GM12878 (cell line): ENCODE results near the gene FADS1. TPM values are rescaled to one million over a fixed set of nuclear protein-coding genes. Genes with fewer than 3 reads are reported as not detected.

ENCODE experiments used
- ATAC-seq: fragments of 200-7000 bp; cut with Tn5 transposase; 3 replicates; pipeline ENCODE4 v1.9.1; 2020; ENCODE audit warnings: mild to moderate bottlenecking, moderate library complexity
- BruUV-seq: library from RNA; stranded (reverse); fragments of 400-500 nt; replicated peaks from 2 replicates; lab custom pipeline; 2021; lab: Mats Ljungman, UMichigan
- CTCF ChIA-PET: fragments of 300-600 bp; sonication (Branson Sonifier 250); formaldehyde crosslinking; extraction: SDS; loops from one replicate; lab custom pipeline; 2021; ENCODE audit warnings: inconsistent platforms; lab: Yijun Ruan, JAX
- POLR2A ChIA-PET: fragments of 350-600 bp; formaldehyde crosslinking; extraction: SDS; loops from one replicate; lab custom pipeline; 2021; ENCODE audit warnings: inconsistent platforms; lab: Charles Lee
- RAD21 ChIA-PET: fragments of 300-600 bp; sonication (Branson Sonifier 250); formaldehyde crosslinking; loops from one replicate; lab custom pipeline; 2023; ENCODE audit warnings: antibody characterized with exemption; ENCODE audit not compliant: unreplicated experiment; lab: Charles Lee
- SMC1A ChIA-PET: fragments of 300-600 bp; sonication (Branson Sonifier 250); formaldehyde crosslinking; loops from one replicate; lab custom pipeline; 2023; ENCODE audit not compliant: unreplicated experiment, uncharacterized antibody; lab: Charles Lee
- DNase-seq: peaks from one replicate; pipeline ENCODE4 v3.0.0-alpha.2; 2011; ENCODE audit warnings: low read depth, low spot score
- FAIRE-seq: peaks from 3 replicates; lab custom pipeline; 2011; peaks lifted over from hg19 to GRCh38; lab: Jason Lieb, UNC
- H2AFZ ChIP-seq: 2 replicates; pipeline ENCODE4 v1.6.0; 2011; ENCODE audit warnings: low read depth, low read length, control low read depth; ENCODE audit not compliant: control insufficient read depth
- H3K27ac ChIP-seq: 2 replicates; pipeline ENCODE4 v1.5.1; 2011; ENCODE audit warnings: control low read depth; ENCODE audit not compliant: control insufficient read depth, insufficient read depth
- H3K27me3 ChIP-seq, 2 experiments: replicated peaks in 1 of 2; 2 replicates each; pipeline versions ENCODE4 v1.6.0 to v1.6.1; 2011; ENCODE audit warnings: low read length in 1 of 2; ENCODE audit not compliant: control insufficient read depth in 2 of 2, insufficient read depth in 2 of 2
- H3K36me3 ChIP-seq, 2 experiments: 2 replicates each; pipeline ENCODE4 v1.5.1; 2011; ENCODE audit warnings: low read length in 1 of 2; ENCODE audit not compliant: control insufficient read depth in 2 of 2, insufficient read depth in 2 of 2
- H3K4me1 ChIP-seq: 2 replicates; pipeline ENCODE4 v1.6.1; 2011; ENCODE audit warnings: mild to moderate bottlenecking, low read length, moderate library complexity, mixed read lengths; ENCODE audit not compliant: control insufficient read depth, insufficient read depth
- H3K4me2 ChIP-seq: 2 replicates; pipeline ENCODE4 v1.6.0; 2011; ENCODE audit warnings: control low read depth; ENCODE audit not compliant: control insufficient read depth, insufficient read depth
- H3K4me3 ChIP-seq: fragments of 200-600 bp; sonication (generic); 2 replicates; pipeline ENCODE4 v1.5.1; 2016
- H3K79me2 ChIP-seq: 2 replicates; pipeline ENCODE4 v1.6.0; 2011; ENCODE audit warnings: low read length; ENCODE audit not compliant: control insufficient read depth, insufficient read depth
- H3K9ac ChIP-seq: 2 replicates; pipeline ENCODE4 v1.8.0; 2011; ENCODE audit warnings: low read length, control low read depth, mixed read lengths; ENCODE audit not compliant: control insufficient read depth, insufficient read depth
- H3K9me3 ChIP-seq: replicated peaks from 3 replicates; pipeline ENCODE4 v1.5.1; 2011; ENCODE audit warnings: mild to moderate bottlenecking, low read length; ENCODE audit not compliant: control insufficient read depth, insufficient read depth
- H4K20me1 ChIP-seq: 2 replicates; pipeline ENCODE4 v1.6.0; 2011; ENCODE audit not compliant: control insufficient read depth, insufficient read depth
- ELK1 ChIP-seq: IDR thresholded peaks from 2 replicates; pipeline ENCODE4 v1.6.1; 2012; ENCODE audit warnings: low read depth, low read length, improper control_type of control experiment
- GABPA ChIP-seq: IDR thresholded peaks from 2 replicates; pipeline ENCODE4 v1.6.1; 2014; ENCODE audit warnings: antibody characterized with exemption, low read depth, mild to moderate bottlenecking, inconsistent platforms
- NFXL1 ChIP-seq: fragments of 450-650 bp; IDR thresholded peaks from 2 replicates; pipeline ENCODE4 v1.6.1; 2017; ENCODE audit warnings: antibody characterized with exemption, mild to moderate bottlenecking, borderline replicate concordance
- NR2F1 ChIP-seq: fragments of 450-650 bp; conservative IDR thresholded peaks from 2 replicates; pipeline ENCODE4 v1.6.1; 2017; ENCODE audit warnings: mild to moderate bottlenecking
- POLR2A ChIP-seq: IDR thresholded peaks from 2 replicates; pipeline ENCODE4 v1.6.1; 2011; ENCODE audit warnings: low read depth, mild to moderate bottlenecking, low read length
- RBBP5 ChIP-seq: fragments of 200-600 bp; sonication (generic); conservative IDR thresholded peaks from 2 replicates; pipeline ENCODE4 v1.6.1; 2016
- TARDBP ChIP-seq: IDR thresholded peaks from 2 replicates; pipeline ENCODE4 v1.6.1; 2016; ENCODE audit warnings: borderline replicate concordance
- TBL1XR1 ChIP-seq: IDR thresholded peaks from 2 replicates; pipeline ENCODE4 v1.6.1; 2012; ENCODE audit warnings: low read depth, low read length, improper control_type of control experiment
- ZNF24 ChIP-seq: fragments of 450-650 bp; IDR thresholded peaks from 2 replicates; pipeline ENCODE4 v1.6.1; 2017; ENCODE audit warnings: antibody characterized with exemption, mild to moderate bottlenecking
- ZNF384 ChIP-seq: IDR thresholded peaks from 2 replicates; pipeline ENCODE4 v1.6.1; 2012; ENCODE audit warnings: low read depth, mild to moderate bottlenecking, low read length, improper control_type of control experiment, borderline replicate concordance
- WGBS: methylation state at CpG from one replicate; pipeline ENCODE4 v1.1.6; 2016; ENCODE audit warnings: low lambda C conversion rate; ENCODE audit not compliant: insufficient replicate concordance, insufficient coverage; ENCODE audit errors: missing lambda C conversion rate; 5-methylcytosine and 5-hydroxymethylcytosine counted together
- in situ Hi-C: fragments of 300-500 bp; cut with MboI; formaldehyde crosslinking; loops from 9 replicates; pipeline ENCODE4 v1.14.3; 2018; ENCODE audit warnings: mixed read lengths
- intact Hi-C: fragments of 100-400 bp; cut with micrococcal nuclease; formaldehyde crosslinking; loops from one replicate; pipeline ENCODE4 v1.14.2; 2022; ENCODE audit not compliant: unreplicated experiment
- polyA plus RNA-seq, 11 experiments: library from polyadenylated mRNA; depleted of rRNA in 4 of 11; unstranded in 6 of 11; stranded (reverse) in 5 of 11; fragments of >200 nt; fragmentation: Nextera tagmentation in 4 of 11; fragmentation: Illumina TruSeq in 1 of 11; extraction: Ambion mirVana in 4 of 11; extraction: Trizol in 1 of 11; gene quantifications; 1 replicate in 1 of 11; 2 replicates in 10 of 11; pipeline versions ENCODE4 v1.2.1 to v1.2.3, GENCODE V29; 2011 to 2016; ENCODE audit warnings: inconsistent platforms in 2 of 11, missing spikeins in 2 of 11, low read depth in 1 of 11
- total RNA-seq, 4 experiments: library from RNA; depleted of rRNA in 3 of 4; stranded (reverse); fragments of >200 nt in 3 of 4; fragmentation: Illumina TruSeq in 1 of 4; extraction: Trizol in 1 of 4; gene quantifications; 2 replicates each; pipeline versions ENCODE4 v1.2.1 to v1.2.3, GENCODE V29; 2013 to 2021
- TF ChIP-seq, protein P1 (sequence below): fragments of 150-350 bp; IDR thresholded peaks from 2 replicates; pipeline ENCODE4 v1.6.1; 2014; ENCODE audit warnings: mild to moderate bottlenecking, low read depth, low read length

The FADS1 gene
- total and polyA plus RNA-seq, 10 of the 15 experiments (the other 5 are each of a cell fraction or from before 2014, with no cell fraction given) = 8.8 to 73.9 (median 39.0) TPM

GRCh38 chr11:61765550-61766253 lies 51.1 kb downstream of the FADS1 start (continued):
- no peak for TF ChIP-seq NR2F1

DNA sequence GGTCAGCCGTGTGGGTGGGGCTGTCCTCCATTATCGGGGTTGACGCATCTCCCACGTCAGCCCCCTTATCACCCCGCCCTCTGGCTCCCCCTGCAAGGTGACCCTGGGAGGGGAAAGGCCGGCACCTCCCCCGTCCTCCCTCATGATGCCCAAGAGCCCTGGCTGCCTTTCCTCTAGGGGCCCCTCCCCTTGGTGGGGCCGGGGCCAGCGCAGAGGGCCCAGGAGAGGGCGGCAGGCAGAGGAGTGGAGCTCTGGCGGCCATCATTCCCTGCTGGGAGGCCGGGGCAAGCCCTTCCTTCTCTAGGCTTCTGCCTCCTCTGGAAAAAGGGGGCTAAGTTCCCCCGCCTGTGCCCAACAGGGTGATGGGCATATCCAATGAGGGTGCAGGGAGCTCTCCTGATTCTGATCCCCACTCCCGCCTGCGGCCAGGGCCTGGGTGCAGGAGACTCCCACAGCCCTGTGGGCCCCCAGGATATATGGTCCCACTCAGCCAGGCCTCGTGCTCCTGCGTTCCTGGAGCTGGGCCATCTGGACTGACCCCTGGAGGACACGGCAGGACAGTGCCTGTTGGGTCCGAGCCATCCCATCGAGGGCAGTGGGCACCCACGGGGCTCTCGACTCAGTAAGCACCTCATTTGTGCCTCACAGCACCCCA lies 52.1 kb downstream of the FADS1 start:
- WGBS = 43% methylated on average over 22 of the region's 22 CpGs
- Histone ChIP-seq H4K20me1 (no peaks in the 10 kb centered on the region), H3K9ac (no peak overlapping the region), H3K4me1 (no peaks in the 10 kb centered on the region), H3K36me3 (no peaks in the 10 kb centered on the region), H3K79me2 (no peaks in the 10 kb centered on the region), H2AFZ (no peak overlapping the region), H3K4me2 (no peak overlapping the region), H3K27ac (no peak overlapping the region), H3K27me3 (no peaks in the 10 kb centered on the region), H3K9me3 (no peaks in the 10 kb centered on the region), H3K4me3 (no peak overlapping the region)
- in situ Hi-C loops (no loop called here), intact Hi-C loops (no loop called here)
- BruUV-seq = no TSS peak
- FAIRE-seq = no peak
- no peak; the same call in 2 of the 3 replicates for ATAC-seq
- SMC1A ChIA-PET = no interaction called here
- RAD21 ChIA-PET = no interaction called here
- CTCF ChIA-PET = interaction anchor here (0.9 to 2.0 kb wide), 3 partner anchors 12 to 203 kb away, joined by 3 to 5 read pairs (median 4); no protein-coding TSS in a partner anchor
- DNase-seq = no peak
- no peak for TF ChIP-seq ZNF24
- no peak for TF ChIP-seq TBL1XR1
- no peak for TF ChIP-seq ELK1
- TF ChIP-seq ZNF384 = no peak
- TF ChIP-seq NFXL1 = no peak
- no peak for TF ChIP-seq RBBP5
- TF ChIP-seq, protein P1, sequence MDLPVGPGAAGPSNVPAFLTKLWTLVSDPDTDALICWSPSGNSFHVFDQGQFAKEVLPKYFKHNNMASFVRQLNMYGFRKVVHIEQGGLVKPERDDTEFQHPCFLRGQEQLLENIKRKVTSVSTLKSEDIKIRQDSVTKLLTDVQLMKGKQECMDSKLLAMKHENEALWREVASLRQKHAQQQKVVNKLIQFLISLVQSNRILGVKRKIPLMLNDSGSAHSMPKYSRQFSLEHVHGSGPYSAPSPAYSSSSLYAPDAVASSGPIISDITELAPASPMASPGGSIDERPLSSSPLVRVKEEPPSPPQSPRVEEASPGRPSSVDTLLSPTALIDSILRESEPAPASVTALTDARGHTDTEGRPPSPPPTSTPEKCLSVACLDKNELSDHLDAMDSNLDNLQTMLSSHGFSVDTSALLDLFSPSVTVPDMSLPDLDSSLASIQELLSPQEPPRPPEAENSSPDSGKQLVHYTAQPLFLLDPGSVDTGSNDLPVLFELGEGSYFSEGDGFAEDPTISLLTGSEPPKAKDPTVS = no peak
- TF ChIP-seq TARDBP = no peak
- no peak for TF ChIP-seq GABPA
- no peak for TF ChIP-seq POLR2A
- POLR2A ChIA-PET = no interaction called here
